NCI-H2196 treated with DMSO at 0.1 percent for 48 hours (cell line): ENCODE measurements around the gene KAZALD1.

Experiments used
- DNase-seq: peaks from one replicate; lab custom pipeline; 2025; ENCODE audit not compliant: unreplicated experiment; lab: John Stamatoyannopoulos, UW

Gene KAZALD1

GRCh38 chr10:101047961-101048892 lies 13.6 kb upstream of the KAZALD1 start:
- no peak for DNase-seq

- DNase-seq, result no peak
These were observed 11.3 kb upstream of the KAZALD1 start for GRCh38 chr10:101050208-101051069.

GRCh38 chr10:101052285-101052684 lies 9.5 kb upstream of the KAZALD1 start:
- peak; percentile 33 for DNase-seq

GRCh38 chr10:101053516-101053915 lies 8.3 kb upstream of the KAZALD1 start:
- DNase-seq, result no peak

DNA sequence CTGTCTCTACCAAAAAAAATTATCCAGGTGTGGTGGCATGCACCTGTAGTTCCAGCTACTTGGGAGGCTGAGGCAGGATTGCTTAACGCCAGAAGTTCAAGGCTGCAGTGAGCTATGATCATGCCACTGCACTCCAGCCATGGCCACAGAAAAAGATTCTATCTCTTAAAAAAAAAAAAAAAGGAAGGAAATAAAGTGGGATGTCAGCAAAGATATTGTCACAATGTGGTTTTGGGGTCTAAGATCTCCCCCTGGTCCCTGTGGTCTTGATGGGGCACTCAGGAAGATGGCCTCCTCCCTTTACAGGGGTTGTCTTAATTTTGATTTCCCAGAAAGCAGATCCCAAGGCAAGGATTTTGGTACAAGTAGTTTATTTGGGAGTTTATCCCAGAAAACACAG lies 7.4 kb upstream of the KAZALD1 start:
- DNase-seq, result no peak

- DNase-seq, result no peak
These were observed 6.9 kb upstream of the KAZALD1 start for GRCh38 chr10:101054876-101055275.

DNA sequence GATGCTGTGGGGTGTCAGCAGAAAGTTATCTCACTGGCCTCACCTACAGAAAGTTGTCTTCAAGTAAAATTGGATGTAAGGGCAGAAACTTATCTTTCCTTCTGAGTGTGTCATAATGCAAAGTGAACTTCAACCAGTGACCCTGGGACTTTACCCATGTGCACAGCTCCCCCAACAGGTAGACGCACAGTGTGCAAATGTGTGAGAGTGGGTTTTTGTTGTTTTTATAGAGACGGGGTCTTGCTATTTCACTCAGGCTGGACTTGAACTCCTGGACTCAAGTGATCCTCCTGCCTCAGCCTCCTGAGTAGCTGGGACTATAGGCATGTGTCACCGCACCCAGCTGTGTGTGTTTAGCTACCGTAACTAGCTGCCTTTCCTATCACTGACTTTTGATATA lies 6.4 kb upstream of the KAZALD1 start:
- DNase-seq, result no peak

DNA sequence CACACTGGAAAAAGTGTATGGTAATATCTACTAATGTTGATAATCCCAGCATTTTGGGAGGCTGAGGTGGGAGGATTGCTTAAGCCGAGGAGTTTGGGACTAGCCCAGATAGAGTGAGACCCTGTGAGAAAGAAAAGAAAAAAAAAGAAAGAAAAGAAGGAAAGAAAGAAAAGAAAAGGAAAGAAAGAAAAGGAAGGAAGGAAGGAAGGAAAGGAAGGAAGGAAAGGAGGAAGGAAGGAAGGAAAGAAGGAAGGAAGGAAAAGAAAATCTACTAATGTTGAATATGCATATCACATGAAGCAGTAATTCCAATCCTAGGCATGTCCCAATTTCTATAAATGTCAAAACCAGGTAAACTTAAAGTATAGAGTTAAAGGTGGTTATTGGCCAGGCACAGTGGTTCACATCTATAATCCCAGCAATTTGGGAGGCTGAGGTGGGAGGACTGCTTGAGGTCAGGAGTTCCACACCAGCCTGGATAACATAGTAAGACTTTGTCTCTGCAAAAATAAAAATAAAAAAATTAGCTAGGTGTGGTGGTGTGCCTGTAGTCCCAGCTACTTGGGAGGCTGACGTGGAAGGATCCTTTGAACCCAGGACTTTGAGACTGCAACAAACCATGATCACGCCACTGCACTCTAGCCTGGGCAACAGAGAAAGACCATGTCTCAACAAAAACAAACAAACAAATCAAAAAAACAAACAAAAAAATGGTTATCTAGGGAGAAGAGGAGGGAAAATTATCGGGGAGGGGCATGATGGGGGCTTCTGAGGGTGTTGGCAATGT lies 5.2 kb upstream of the KAZALD1 start:
- DNase-seq, result no peak

- DNase-seq, result peak; percentile 45
These were observed 1.5 kb upstream of the KAZALD1 start for GRCh38 chr10:101060036-101060950.

DNA sequence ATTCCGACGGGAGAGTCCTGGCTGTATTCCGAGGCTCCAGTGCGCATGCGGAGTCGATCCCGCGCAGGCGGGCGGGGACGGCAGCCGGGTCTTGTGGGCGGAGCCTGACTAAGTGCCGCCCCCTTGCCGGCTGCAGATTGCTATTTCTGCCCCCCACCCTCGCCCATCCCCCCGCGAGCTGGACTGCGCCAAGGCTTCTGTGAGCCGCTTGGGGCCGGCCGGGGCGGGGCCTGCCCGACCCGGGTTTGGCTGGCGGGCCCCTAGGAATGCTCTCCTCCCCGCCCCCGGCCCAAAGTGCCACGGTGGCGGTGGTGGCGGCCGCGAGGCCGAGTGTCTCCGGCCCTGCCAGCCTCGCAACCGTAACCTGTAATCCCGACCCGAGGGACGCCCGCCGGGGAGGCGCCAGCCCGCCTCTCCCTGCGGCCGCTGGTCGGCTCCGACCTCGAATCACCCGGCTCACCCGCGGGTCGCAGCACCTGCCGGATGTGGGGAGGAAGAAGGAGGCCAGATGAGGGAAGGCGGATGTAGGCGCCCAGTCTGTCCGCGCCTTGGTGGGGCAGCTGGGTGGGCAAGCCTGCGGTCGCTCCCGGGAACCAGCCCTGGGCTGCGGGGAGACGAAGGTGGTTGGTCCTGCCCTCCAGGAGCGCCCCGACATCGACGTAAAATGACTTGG lies 702 bp upstream of the KAZALD1 start:
- DNase-seq, result peak; percentile 45

- peak; percentile 11 for DNase-seq
These were observed 652 bp downstream of the KAZALD1 start for GRCh38 chr10:101062232-101063049.

DNA sequence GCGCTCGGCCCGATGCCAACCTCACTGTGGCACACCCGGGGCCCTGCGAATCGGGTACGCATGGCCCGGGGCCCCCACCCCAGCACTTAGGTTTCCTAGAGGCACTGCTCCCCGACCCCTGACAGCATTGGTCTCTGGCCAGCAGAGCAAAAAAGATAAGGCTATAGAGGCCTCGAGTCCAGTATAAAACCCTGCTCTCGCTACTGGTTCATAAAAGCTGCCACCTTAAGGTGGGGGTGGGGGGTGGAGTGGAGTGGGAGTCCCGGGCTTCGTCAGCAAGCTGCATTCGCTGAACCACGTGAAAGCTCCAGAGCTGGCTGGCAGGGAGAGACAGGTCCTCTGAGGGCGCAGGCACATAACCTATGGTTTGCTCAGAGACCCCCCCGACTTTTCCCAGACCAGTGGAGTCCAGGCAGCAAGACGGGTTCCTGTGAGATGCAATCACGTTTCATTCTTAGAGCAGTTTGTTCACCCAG lies 1.3 kb downstream of the KAZALD1 start:
- DNase-seq, result no peak

GRCh38 chr10:101063548-101064414 lies 2.0 kb downstream of the KAZALD1 start:
- DNase-seq, result no peak

DNA sequence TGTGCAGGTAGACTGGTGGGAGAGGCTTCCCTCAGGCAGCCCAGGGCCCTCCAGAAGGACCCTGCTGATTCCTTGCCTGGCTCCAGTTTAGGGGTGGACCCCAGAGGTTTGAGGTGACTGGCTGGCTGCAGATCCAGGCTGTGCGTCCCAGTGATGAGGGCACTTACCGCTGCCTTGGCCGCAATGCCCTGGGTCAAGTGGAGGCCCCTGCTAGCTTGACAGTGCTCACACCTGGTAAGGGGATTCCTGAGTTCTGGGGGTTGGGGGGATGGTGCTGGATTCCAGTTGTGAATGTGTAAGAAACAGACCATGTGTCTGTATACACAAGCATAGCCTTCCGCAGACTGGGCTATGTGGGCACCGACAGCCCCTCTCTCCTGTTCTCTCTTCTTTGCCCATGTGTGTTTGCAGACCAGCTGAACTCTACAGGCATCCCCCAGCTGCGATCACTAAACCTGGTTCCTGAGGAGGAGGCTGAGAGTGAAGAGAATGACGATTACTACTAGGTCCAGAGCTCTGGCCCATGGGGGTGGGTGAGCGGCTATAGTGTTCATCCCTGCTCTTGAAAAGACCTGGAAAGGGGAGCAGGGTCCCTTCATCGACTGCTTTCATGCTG lies 2.7 kb downstream of the KAZALD1 start:
- no peak for DNase-seq

- DNase-seq, result no peak
These were observed 3.8 kb downstream of the KAZALD1 start for GRCh38 chr10:101065481-101066145.

DNA sequence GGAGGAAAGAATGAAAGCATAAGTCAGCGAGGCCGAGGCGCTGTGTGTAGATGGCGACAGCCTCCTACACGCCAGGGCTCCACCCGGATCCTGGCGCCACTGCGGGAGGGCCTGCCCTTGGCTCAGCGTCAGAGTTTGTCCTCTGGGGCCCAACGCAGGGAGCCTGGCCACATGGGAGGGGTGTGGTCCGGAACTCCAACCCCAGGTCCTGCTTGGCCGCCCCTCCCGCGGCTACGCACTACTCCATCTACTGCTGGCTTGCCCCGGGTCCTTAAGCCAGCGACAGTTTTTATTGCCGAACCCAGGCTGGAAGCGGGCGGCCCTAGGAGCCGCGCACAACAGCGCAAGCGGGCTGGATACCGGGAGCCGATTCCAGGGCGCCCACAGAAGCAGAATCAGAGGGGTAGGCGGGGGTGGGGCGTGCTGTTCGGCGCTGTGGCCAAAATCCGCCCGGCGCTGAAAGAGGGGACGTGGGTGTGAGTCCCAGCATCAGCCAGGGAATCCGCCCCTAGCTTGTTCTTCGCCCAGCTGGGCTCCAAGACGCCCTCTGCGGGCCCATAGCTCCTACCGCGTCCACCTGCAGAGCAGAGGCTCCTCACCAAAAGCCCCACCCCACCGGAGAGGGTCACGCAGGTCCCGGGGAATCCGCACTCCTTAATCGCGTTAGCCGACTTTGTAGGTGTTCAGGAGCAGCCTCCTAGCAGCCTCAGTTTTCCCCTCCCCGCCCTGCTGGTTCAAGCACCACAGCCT lies 4.5 kb downstream of the KAZALD1 start:
- peak; percentile 37 for DNase-seq
